GM13976 (cell line): ENCODE measurements around the gene FAM151B.
"Not testable (repeated sequence)": the region's sequence is repeated elsewhere in the genome, so short reads cannot be mapped to it uniquely, and the experiment has no call there.

ENCODE experiments used
- DNase-seq: peaks from one replicate; pipeline ENCODE4 v3.0.0; 2012; ENCODE audit warnings: low spot score
- in situ Hi-C: fragments of 300-500 bp; cut with MboI; formaldehyde crosslinking; loops from one replicate; pipeline ENCODE4 v1.12.0; 2022; ENCODE audit warnings: low sequenced_read_pairs, mixed read lengths, inconsistent platforms; ENCODE audit not compliant: unreplicated experiment
- TF ChIP-seq, protein P1 (sequence below): IDR thresholded peaks from 2 replicates; pipeline ENCODE4 v1.5.1; 2012; ENCODE audit warnings: borderline replicate concordance, mild to moderate bottlenecking; ENCODE audit not compliant: insufficient read depth; ENCODE audit errors: extremely low read depth, missing control alignments, control extremely low read depth

Gene FAM151B

GRCh38 chr5:80577707-80578106, 89.8 kb downstream of the FAM151B start:
- in situ Hi-C loops, result no loop called here
- TF ChIP-seq, protein P1, sequence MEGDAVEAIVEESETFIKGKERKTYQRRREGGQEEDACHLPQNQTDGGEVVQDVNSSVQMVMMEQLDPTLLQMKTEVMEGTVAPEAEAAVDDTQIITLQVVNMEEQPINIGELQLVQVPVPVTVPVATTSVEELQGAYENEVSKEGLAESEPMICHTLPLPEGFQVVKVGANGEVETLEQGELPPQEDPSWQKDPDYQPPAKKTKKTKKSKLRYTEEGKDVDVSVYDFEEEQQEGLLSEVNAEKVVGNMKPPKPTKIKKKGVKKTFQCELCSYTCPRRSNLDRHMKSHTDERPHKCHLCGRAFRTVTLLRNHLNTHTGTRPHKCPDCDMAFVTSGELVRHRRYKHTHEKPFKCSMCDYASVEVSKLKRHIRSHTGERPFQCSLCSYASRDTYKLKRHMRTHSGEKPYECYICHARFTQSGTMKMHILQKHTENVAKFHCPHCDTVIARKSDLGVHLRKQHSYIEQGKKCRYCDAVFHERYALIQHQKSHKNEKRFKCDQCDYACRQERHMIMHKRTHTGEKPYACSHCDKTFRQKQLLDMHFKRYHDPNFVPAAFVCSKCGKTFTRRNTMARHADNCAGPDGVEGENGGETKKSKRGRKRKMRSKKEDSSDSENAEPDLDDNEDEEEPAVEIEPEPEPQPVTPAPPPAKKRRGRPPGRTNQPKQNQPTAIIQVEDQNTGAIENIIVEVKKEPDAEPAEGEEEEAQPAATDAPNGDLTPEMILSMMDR, result no peak
- DNase-seq, result no peak

- in situ Hi-C loops, result no loop called here
- TF ChIP-seq, protein P1, result no peak
- no peak for DNase-seq
These were observed 91.2 kb downstream of the FAM151B start for GRCh38 chr5:80579050-80579449.

- in situ Hi-C loops, DNase-seq: not testable (repeated sequence)
These were observed 92.4 kb downstream of the FAM151B start for GRCh38 chr5:80580291-80580690.

- DNase-seq, result no peak
- TF ChIP-seq, protein P1, result no peak
- in situ Hi-C loops, result no loop called here
These were observed 96.9 kb downstream of the FAM151B start for GRCh38 chr5:80584770-80585169.

GRCh38 chr5:80588858-80589540, 101.1 kb downstream of the FAM151B start:
- TF ChIP-seq, protein P1, result no peak
- DNase-seq, result no peak
- in situ Hi-C loops, result no loop called here

- TF ChIP-seq, protein P1, result no peak
- in situ Hi-C loops, result no loop called here
- DNase-seq, result no peak
These were observed 102.9 kb downstream of the FAM151B start for GRCh38 chr5:80590766-80591165.

GRCh38 chr5:80591352-80591751, 103.5 kb downstream of the FAM151B start:
- in situ Hi-C loops, result no loop called here
- TF ChIP-seq, protein P1, result no peak
- no peak for DNase-seq
